GM19397 (cell line): ENCODE data around the gene ARFGAP3.

ENCODE experiments used
- ATAC-seq: cut with Tn5 transposase; IDR thresholded peaks from one replicate; pipeline ENCODE4 v1.9.1; 2021; ENCODE audit warnings: mild to moderate bottlenecking, moderate library complexity; ENCODE audit not compliant: unreplicated experiment

Gene ARFGAP3, protein sequence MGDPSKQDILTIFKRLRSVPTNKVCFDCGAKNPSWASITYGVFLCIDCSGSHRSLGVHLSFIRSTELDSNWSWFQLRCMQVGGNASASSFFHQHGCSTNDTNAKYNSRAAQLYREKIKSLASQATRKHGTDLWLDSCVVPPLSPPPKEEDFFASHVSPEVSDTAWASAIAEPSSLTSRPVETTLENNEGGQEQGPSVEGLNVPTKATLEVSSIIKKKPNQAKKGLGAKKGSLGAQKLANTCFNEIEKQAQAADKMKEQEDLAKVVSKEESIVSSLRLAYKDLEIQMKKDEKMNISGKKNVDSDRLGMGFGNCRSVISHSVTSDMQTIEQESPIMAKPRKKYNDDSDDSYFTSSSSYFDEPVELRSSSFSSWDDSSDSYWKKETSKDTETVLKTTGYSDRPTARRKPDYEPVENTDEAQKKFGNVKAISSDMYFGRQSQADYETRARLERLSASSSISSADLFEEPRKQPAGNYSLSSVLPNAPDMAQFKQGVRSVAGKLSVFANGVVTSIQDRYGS

DNA sequence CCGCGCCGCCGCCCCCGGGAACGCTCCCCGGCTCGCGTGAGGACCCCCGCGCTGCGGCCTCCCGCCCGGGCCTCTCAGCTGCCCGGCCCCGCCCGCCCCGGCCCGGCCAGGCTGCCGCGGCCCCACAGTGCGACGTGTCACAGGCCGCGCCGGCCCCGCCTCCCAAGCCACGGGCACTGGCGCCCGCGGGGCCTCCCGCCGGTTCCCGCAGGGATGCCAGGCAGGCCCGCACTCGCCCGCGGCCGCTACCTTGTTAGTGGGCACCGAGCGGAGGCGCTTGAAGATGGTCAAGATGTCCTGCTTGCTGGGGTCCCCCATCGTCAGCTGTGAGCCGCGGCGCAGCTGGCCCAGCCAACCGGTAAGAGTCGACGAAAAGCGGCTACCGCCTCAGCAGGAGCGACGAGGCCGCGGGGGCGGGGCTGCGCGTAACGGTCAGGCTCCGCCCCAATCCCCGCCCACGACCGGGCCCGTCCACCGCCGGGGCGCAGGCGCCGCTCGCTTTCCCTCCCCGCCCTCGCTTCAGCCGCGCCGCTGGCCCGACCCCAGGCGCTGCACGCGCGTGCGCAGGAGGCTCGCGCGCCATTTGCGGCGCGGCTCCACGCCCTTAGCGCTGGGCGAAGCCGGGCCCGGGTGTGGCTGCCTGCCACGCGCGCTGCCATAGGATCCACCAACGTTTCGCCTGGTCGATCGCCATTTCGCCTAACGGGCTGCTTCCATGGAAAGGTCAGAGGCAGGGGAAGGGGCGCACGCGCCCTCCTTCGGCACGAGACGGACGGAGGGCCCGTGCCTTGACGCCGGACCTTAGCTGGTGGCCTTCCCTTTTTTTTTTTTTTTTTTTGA, at the start of gene ARFGAP3:
ARFGAP3 (minus strand) TSS at position 409 of the 840 bp plus-strand sequence; CDS start at position 318, 91 bp downstream.
- ATAC-seq, result peak; percentile 90

DNA sequence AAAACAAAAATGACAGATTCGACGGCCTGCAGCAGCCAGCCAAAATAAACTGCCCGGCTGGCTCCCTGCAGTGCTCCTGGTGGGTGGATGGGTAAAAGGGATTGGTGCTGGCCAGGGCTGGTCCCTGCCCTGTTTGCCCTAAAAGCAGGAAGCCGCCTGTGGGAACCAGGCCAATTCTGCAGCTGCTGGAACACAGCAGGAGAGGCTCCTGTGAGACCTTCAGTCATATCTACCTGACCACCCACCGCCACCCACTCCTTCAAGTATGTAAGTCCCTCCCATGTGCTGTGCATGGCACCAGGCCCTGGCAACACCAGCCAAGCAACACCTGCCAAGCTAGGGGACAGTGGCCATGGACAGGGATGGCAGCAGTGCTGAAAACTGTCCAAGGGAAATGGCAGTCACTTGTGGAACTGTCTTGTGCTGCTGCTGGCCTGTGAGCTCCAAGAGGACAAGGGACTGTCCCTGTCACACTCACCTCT, 48.7 kb upstream of the ARFGAP3 start:
- no peak for ATAC-seq

DNA sequence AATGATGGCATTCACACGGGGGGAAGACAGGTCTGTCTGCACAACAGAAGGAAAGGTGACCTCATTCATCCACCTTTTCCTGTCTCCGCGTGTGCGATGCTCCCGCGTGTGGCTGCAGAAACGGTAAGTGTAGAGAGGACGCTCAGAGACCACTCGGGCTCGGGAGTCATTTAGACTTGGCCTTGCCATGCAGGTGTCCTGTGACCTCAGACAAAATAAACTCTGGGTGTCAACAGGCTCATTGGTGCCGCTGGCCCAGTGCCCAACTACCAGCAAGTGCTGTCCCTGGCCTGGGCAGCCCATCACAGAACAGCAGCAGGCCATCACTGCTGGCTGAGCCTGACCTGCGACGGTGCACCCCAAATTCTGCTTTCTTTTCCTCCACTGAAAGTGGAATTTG, 48.1 kb upstream of the ARFGAP3 start:
- ATAC-seq, result no peak

DNA sequence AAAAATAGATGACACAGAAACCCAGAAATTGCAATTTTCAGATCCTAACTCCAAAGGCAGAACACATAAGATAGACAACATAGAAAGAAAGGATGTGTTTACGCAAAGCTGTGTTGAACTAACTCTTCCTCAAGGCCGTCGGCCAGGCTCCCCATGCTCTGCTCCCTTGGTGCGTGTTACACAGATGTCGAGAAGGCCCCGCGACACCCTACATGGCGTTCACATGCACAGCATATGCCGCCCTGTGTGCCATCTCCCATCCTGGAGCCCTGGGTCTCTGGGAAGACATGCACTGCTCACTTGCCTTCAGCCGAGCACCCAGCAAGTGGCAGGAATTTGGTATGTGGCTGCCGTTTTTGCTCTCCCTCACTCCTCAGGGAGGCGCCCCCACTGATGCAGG, 47.0 kb upstream of the ARFGAP3 start:
- ATAC-seq, result no peak

DNA sequence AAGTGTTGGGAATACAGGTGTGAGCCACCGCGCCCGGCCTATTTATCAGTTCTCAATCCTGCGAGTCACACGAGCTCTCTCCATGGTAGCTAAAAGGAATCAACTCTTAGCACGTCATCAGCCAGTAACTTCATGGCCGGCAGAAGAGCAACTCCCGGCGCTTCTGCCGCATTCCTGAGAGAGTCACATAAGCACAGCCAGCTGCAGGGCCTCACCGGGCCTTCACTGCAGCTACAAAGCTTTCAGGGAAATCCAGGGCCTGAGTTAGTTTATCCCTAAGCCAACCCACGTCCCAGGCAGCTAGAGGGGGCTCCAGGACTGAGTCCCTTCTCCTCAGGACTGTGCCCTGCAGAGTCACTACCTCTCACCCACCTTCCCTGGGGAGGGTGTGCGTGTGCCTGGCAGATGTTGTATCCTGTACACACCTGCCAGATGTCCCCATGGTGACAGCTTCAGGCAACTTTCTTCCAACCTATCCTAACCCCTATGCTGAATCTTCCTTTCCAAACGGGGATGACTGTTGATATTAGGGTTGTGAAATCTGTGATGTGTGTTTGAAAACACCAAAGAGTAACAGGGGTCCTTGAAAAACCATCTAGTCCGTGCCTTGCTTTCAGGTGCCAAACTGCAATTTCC, 45.9 kb upstream of the ARFGAP3 start:
- ATAC-seq, result no peak

DNA sequence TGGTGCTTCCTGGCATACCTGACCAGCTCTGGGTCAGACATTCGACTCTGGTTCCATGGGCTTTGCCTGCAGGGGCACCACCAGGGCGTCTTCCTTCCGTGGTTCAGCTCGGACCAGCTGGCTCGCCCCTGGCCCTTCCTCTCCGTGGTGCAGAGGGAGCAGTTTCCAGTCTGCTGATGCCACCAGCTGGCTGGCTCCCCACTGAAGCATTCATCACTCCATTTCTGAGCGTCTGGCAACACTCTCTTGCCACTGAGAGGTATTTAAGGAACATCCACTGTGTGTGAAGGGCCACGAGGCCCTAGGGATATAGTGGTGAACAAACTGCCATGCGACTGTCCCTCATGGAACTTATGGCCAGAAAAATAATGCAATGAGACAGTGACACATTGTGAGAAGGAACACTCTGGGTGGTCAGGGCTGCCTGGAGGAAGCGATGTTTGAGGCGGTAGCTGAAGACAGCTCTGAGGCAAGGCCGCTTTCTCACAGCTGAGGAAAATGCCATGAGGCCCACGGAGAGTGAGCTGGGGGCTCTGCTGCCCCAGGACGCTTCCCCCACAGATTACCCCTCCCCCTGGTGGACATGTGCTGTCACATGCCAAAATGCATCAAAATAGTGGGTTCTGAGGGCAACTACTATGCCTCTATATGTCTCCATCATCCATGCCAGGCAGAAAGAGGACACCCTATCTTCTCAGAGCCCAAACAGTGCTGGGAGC, 44.9 kb upstream of the ARFGAP3 start:
- ATAC-seq, result no peak

DNA sequence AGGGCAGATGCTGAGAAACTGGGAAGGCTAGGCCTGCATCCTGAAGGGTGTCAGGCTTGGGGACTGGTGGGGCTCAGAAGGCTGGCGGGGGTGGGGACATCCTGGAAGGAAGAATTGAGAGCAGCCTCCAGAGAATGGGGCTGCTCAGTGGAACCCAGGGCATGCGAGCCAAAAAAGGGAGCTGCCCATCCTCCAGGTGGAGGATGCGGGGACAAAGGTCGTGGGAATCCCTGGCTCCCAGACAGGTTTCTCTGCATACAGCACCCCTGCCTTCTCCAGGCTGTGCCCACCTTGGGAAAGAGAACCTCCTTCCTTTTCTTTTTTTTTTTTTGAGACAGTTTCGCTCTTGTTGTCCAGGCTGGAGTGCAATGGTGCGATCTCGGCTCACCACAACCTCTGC, 40.9 kb upstream of the ARFGAP3 start:
- ATAC-seq, result no peak

DNA sequence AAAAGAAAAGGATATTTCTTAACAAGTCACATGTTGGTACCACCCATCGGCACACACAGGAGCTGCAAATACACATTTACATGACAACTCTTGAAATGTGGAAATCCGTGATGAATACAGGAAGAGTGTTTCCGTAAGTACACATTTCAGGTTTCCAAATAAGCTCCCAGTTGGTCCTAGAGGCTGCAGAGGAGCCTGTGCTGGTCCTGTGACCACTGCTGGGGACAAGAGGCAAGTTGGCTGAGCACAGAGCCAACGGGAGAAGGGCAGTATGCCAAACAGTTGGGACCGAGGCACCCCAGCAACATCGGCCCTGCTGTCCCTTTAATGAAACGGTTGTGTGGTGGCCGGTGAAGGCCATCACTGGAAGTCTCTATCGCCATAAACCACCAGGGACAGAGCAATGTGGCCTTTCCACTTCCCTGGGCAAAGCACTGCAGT, 38.5 kb upstream of the ARFGAP3 start:
- no peak for ATAC-seq

DNA sequence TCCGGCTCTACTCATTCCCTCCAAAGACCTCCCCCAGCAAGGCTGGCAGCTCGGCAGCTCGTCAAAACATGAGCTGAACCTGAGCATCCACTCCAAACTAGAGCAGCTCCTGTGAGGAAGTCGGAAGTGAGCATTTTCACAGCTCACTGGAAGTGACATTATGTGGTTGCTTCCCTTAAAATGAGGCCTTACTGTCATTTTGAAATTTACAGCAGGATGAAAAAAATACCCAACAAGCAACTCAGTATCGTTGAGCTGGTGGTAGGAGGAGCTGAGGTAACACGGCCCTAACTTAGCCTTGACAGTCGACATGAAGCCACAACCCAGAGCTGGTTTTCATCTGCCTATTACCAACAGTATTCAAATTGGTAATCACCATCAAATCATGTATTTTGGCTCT, 38.0 kb upstream of the ARFGAP3 start:
- no peak for ATAC-seq

DNA sequence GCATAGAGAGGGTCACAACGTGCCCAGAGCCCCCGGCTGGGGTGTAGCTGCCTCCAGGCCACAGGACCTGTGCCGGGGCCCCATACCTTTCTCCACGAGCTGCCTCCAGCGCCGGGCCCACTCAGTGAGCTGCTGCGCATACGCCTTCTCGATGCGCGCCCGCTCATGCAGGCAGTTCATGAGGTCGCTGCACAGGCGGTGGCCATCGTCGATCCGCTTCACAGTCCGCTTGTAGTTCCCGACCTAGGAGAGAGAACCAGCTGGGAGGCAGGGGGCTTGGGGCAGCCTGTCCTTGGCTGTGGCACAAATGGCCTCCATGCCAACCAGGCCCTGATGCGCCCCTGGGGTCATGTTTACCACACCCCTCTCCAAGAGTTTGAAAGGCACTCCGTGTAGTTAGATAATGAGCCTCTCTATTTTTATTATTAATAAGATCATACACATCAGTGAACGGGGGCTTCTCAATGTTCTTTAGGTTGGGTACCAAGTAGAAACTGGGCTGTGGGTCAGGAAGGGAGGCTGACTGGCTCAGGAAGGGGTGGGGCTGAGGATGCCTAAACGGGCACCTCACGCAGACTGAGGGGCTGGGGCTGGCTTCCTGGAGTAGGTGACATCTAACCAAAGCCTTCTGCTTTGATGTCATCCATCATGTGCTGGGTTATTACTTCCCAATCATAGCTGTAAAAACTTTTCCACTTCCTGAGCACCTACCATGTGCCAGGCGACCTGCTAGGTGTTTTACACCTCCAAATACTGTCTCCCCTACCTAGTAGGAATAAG, 36.5 kb upstream of the ARFGAP3 start:
- no peak for ATAC-seq

DNA sequence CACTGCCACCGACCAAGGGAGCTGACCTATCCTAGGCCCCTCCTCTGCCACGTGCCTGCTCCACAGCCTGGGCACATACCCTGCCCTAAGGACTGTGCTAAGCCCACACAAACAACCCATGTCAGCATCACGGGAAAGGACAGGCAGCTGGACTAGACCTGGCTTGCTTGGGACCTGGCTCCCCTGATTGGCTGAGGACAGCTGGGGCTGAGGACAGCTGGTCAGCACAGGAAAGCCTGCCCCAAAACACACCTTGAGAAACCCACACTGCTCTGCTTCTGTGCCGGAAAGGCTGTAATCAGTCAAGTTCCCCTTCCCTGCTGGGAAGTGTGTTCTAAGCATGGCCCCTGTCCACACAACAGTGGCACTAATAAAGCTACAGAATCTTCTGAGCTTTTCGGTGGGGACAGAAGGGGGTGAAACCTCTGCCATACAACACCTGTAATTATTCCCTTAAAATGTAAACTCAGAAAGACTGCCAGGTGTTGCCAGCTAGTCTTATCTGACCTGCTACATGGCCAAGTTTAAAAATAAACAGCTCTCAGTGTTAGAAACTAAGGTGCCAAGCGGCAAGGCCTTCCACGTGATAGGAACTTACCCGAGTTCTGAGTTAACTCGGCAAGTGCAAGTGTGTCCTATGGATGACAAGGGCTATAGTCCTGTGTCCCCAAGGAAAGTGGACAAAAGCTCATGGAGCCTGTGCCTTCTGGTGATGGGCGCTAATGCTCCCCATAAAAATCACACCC, 35.7 kb upstream of the ARFGAP3 start:
- ATAC-seq, result no peak

DNA sequence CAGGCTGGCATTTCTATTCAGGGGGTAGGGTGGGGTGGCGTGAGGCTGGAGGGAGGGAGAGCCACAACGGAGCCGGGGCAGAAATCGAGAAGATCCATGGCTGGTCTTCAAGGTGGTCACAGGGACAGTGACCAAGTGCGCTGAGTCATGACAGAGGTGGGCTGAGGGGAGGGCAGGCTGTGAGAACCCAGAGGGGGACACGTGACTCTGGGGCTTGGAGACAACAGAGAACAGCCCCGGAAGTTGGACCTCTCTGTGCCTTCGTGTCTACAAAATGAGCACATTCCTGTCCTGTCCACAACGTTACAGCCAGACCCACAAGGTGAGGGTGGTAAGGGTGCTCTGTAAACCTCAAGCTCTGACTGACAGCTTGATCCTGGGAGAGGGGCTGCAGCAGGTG, 35.1 kb upstream of the ARFGAP3 start:
- ATAC-seq, result no peak

DNA sequence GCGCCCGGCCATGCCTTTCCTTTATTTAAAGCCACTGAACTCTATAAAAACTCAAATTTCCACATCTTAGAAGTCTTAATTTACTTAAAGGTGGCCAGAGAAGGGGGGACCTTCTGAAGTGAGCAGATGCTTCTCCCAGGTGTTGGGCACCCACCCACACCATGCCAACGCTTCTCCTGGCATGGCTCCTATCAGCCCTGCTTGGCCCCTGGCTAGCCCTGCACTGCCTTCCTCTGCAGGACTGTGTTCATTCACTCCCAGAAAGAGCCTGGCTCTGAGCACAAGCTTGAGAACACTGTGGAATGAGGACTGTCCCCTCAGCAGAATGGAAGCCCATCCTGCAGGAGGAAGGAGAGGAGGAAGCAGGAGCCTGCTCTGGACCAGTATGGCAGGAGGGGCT, 34.6 kb upstream of the ARFGAP3 start:
- no peak for ATAC-seq

DNA sequence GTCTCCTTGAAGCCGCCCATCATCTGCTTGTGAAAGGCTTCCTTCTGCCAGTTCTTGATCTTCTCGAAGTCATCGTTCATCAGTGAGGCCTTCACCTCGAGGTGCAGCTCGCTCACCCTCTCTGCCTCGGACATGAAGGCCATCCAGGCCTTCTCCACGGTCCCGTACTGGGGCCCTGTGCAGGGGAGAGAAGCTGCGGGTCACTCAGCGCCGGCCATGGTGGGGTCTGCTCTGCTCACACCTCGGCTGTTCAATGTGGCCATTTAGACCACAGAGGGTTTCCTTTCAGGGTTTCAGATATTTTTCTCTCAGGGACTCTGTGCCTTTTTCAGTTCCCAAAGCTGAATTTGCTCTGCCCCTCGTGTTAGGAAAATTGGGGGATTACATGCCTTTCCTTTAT, 33.9 kb upstream of the ARFGAP3 start:
- no peak for ATAC-seq

DNA sequence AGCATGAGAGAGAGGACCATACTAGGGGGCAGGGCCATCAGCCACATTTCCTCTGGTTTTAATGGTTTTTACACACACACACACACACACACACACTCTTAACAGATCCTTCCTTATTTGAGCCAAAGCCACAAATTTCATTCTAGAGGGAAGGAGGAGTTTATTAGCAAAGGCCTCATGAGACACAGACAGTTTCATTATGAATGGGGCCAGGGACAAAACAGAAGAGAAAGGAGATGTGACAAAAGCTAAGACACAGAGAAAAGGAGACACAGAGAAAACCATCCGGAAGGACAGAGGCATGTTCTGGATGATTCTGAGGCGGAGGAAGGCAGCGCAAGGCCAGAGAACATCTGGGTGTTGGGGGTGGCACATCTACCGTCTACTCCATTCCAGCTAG, 32.2 kb upstream of the ARFGAP3 start:
- no peak for ATAC-seq

DNA sequence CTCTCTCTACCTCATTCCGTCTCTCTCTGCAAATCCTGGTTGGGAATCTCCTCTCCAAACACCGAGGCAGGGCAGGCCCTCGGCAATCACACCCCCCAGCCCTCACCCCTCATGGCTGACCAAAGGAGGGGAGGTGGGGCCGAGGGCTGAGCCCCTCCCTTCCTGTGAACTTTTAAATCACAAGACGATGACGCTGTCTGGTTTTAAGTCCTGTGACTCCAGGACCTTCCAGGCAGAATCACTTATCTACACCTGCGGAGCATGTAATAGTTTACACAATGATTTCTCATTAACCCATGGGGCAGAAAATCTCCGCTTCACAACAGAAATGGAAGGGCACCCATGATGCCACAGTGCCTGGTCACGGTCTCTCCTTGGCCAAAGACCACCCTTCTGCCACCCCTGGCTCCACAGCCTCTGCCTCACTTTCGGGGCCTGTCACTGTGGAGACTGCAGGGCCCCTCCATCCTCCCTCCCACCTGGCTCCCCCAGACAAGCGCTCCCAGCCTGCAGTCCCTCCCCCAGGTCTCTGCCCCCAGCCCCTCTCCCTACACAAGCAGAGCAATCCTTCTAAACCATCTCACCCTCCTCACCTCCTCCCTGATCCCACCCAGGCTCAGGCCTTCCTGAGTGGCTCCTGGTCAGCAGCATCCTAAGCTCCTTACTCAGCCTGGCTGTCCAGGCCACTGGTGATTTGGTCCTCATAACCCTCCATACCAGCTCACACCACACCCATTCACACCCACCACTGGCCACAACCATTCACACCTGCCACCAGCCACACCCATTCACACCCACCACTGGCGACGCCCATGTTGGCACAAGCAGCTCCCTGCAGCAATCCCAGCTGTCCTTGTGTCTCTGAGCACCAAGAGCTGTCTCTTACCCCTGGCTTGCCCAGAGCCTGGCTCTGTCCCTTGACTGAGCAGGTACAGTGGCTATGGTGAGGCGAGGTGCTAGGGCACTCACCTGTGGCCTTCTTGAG, 30.7 kb upstream of the ARFGAP3 start:
- ATAC-seq, result no peak

DNA sequence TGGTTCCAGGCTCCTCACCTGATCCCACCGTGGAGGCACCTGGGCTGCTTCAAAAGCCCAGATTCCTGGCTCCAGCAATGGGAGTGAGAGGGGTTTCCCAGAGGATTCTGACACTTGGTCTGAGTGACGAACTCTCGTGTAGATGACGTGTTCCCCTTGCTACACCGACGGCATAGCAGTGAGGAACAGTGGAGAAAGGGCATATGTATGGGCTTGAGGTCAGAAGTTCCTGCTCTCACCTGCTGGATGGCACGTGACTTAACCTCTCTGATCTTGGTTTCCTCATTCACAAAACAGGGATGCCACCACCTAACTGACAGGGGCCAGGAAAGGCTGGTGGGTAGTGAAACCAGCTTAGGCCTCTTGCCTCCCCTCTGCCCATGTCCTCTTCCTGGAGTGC, 30.0 kb upstream of the ARFGAP3 start:
- ATAC-seq, result no peak

DNA sequence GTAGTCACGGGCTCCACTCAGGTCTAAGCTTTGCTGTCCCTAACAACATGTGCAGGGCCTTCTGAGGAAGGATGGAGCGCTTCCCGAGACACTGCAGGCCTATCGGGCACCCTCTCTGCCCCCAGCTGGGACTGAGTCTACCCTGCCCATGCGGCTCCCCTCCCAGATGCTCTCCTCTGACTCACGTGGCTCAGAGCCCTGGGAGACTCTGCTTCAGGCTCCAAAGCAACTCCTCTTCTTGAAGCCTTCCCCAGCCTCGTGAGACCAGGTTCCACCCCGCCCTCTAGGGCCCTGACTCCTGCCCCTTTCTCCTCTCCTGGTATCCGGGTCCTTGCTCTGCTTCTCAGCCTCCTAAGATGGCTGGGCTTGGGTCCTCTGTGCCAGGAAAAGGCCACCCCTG, 28.4 kb upstream of the ARFGAP3 start:
- ATAC-seq, result no peak
